CD8-positive, alpha-beta memory T cell (primary cell): ENCODE results near the gene MDM1. TPM values are rescaled to one million over a fixed set of nuclear protein-coding genes. Genes with fewer than 3 reads are reported as not detected.

Experiments used
- CTCF ChIA-PET: fragments of 350-600 bp; sonication (Branson Sonifier 250); formaldehyde crosslinking; loops from one replicate; lab custom pipeline; 2021; ENCODE audit warnings: antibody characterized with exemption; lab: Charles Lee
- POLR2A ChIA-PET: fragments of 350-600 bp; sonication (Branson Sonifier 250); formaldehyde crosslinking; loops from one replicate; lab custom pipeline; 2021; ENCODE audit warnings: antibody characterized with exemption; lab: Charles Lee
- DNase-seq, 5 donors: peaks; one replicate each; pipeline versions ENCODE4 v3.0.0 to v3.0.0-alpha.2; 2020 to 2022; ENCODE audit warnings: mixed read lengths in 1 of 5
- H3K27ac ChIP-seq: one replicate; pipeline ENCODE4 v1.7.0; 2013; ENCODE audit warnings: low read depth, mild to moderate bottlenecking, low read length, moderate library complexity
- H3K27me3 ChIP-seq: 2 replicates; pipeline ENCODE4 v1.7.0; 2013; ENCODE audit warnings: low read length, mild to moderate bottlenecking; ENCODE audit not compliant: insufficient read depth, poor library complexity, severe bottlenecking
- H3K36me3 ChIP-seq: 2 replicates; pipeline ENCODE4 v1.7.0; 2013; ENCODE audit warnings: mild to moderate bottlenecking, low read length, moderate library complexity; ENCODE audit not compliant: insufficient read depth
- H3K4me1 ChIP-seq: 2 replicates; pipeline ENCODE4 v1.7.0; 2013; ENCODE audit warnings: mild to moderate bottlenecking, low read length, moderate library complexity; ENCODE audit not compliant: insufficient read depth
- H3K4me3 ChIP-seq: 2 replicates; pipeline ENCODE4 v1.7.0; 2013; ENCODE audit warnings: mild to moderate bottlenecking, low read length
- H3K9me3 ChIP-seq: 2 replicates; pipeline ENCODE4 v1.7.0; 2013; ENCODE audit warnings: mild to moderate bottlenecking, low read length
- H3K27ac Mint-ChIP-seq, 8 donors: one replicate each; pipeline ENCODE4 v1.8.0; 2020 to 2021; ENCODE audit warnings: mixed read lengths in 8 of 8, mild to moderate bottlenecking in 6 of 8, inconsistent platforms in 3 of 8, moderate library complexity in 3 of 8
- H3K27me3 Mint-ChIP-seq, 2 donors: one replicate each; pipeline ENCODE4 v1.8.0; 2020 to 2021; ENCODE audit warnings: mixed read lengths in 2 of 2, mild to moderate bottlenecking in 1 of 2, moderate library complexity in 1 of 2
- H3K36me3 Mint-ChIP-seq, 3 donors: one replicate each; pipeline ENCODE4 v1.8.0; 2020 to 2021; ENCODE audit warnings: mixed read lengths in 3 of 3, inconsistent platforms in 1 of 3, mild to moderate bottlenecking in 1 of 3
- H3K4me1 Mint-ChIP-seq, 3 donors: one replicate each; pipeline ENCODE4 v1.8.0; 2020 to 2021; ENCODE audit warnings: mixed read lengths in 3 of 3, inconsistent platforms in 1 of 3, mild to moderate bottlenecking in 1 of 3
- H3K4me3 Mint-ChIP-seq, 7 donors: one replicate each; pipeline ENCODE4 v1.8.0; 2020 to 2021; ENCODE audit warnings: mixed read lengths in 7 of 7, mild to moderate bottlenecking in 6 of 7, moderate library complexity in 4 of 7, inconsistent platforms in 2 of 7
- H3K9me3 Mint-ChIP-seq, 5 donors: one replicate each; pipeline ENCODE4 v1.8.0; 2020 to 2022; ENCODE audit warnings: mixed read lengths in 5 of 5, mild to moderate bottlenecking in 3 of 5, moderate library complexity in 2 of 5, inconsistent platforms in 1 of 5
- polyA plus RNA-seq: library from polyadenylated mRNA; unstranded; fragments of 300-500 nt; fragmentation: Illumina TruSeq; gene quantifications from one replicate; pipeline ENCODE4 v1.2.3, GENCODE V29; 2021
- total RNA-seq, 2 experiments: library from RNA; stranded (reverse); gene quantifications; one replicate each; pipeline ENCODE4 v1.2.3, GENCODE V29; 2021

The MDM1 gene
- total and polyA plus RNA-seq, 3 experiments from 2014 or later, result 15.7 to 25.3 (median 23.6) TPM

GRCh38 chr12:68364328-68364727 is 32.2 kb upstream of the MDM1 start:
- ChIA-PET POLR2A (interaction anchor here (0.5 to 1.4 kb wide), 2 partner anchors 118 to 175 kb away, joined by 3 to 7 read pairs; no protein-coding TSS in a partner anchor), CTCF (interaction anchor here (1.2 to 1.9 kb wide), 3 partner anchors 128 to 249 kb away, joined by 3 to 7 read pairs (median 6); no protein-coding TSS in a partner anchor)
- Histone ChIP-seq H3K27ac (peak overlapping the region; percentile 76), H3K27me3 (no peaks in the 10 kb centered on the region), H3K4me3 (no peak overlapping the region), H3K9me3 (no peaks in the 10 kb centered on the region), H3K36me3 (no peaks in the 10 kb centered on the region), H3K4me1 (peaks cover 64% of the 10 kb centered on the region)
- H3K27me3 Mint-ChIP-seq, result no peaks in the 10 kb centered on the region
- H3K4me1 Mint-ChIP-seq, result peaks cover 68 to 74% (median 72%) of the 10 kb centered on the region in 3 donors
- H3K36me3 Mint-ChIP-seq, result no peaks in the 10 kb centered on the region
- peak overlapping the region; percentile 46 to 89 (median 81) for H3K4me3 Mint-ChIP-seq
- DNase-seq, result no peak
- H3K9me3 Mint-ChIP-seq, result no peaks in the 10 kb centered on the region
- H3K27ac Mint-ChIP-seq, result peak overlapping the region; percentile 88 to 99 (median 96)

GRCh38 chr12:68361953-68362352 is 29.8 kb upstream of the MDM1 start:
- Histone ChIP-seq H3K4me1 (peaks cover 48% of the 10 kb centered on the region), H3K27me3 (no peaks in the 10 kb centered on the region), H3K36me3 (no peaks in the 10 kb centered on the region), H3K4me3 (no peak overlapping the region), H3K9me3 (no peaks in the 10 kb centered on the region), H3K27ac (no peak overlapping the region)
- ChIA-PET POLR2A (no interaction called here), CTCF (interaction anchor here (1.6 kb wide), 1 partner anchor 217 kb away, joined by 3 read pairs; no protein-coding TSS in a partner anchor)
- H3K9me3 Mint-ChIP-seq, result no peaks in the 10 kb centered on the region
- peaks cover 56 to 59% (median 57%) of the 10 kb centered on the region in 3 donors for H3K4me1 Mint-ChIP-seq
- H3K4me3 Mint-ChIP-seq, result no peak overlapping the region
- H3K27me3 Mint-ChIP-seq, result no peaks in the 10 kb centered on the region
- DNase-seq, result no peak
- H3K36me3 Mint-ChIP-seq, result no peaks in the 10 kb centered on the region
- peak overlapping the region in 3 of 8 donors; percentile 27 to 45 (median 29) for H3K27ac Mint-ChIP-seq

GRCh38 chr12:68359674-68360073 is 27.5 kb upstream of the MDM1 start:
- H3K27ac ChIP-seq, result no peak overlapping the region
- H3K4me3 ChIP-seq, result no peak overlapping the region
- H3K36me3 ChIP-seq, result no peaks in the 10 kb centered on the region
- Mint-ChIP-seq H3K4me3 (no peak overlapping the region), H3K27ac (no peak overlapping the region), H3K36me3 (no peaks in the 10 kb centered on the region), H3K9me3 (no peaks in the 10 kb centered on the region), H3K4me1 (peaks cover 37 to 38% (median 37%) of the 10 kb centered on the region in 3 donors), H3K27me3 (no peaks in the 10 kb centered on the region)
- no peaks in the 10 kb centered on the region for H3K27me3 ChIP-seq
- ChIA-PET CTCF (interaction anchor here (0.6 to 2.1 kb wide), 15 partner anchors 9 to 387 kb away, joined by 3 to 8 read pairs (median 4); partner anchors contain the start of genes RAP1B and SLC35E3), POLR2A (interaction anchor here (1.3 kb wide), 1 partner anchor 179 kb away, joined by 3 read pairs; no protein-coding TSS in a partner anchor)
- peaks cover 29% of the 10 kb centered on the region for H3K4me1 ChIP-seq
- DNase-seq, result no peak
- no peaks in the 10 kb centered on the region for H3K9me3 ChIP-seq

- peak overlapping the region; percentile 2 to 92 (median 52) for H3K27ac Mint-ChIP-seq
- POLR2A ChIA-PET, result interaction anchor here (0.5 to 1.3 kb wide), 3 partner anchors 88 to 286 kb away, joined by 3 to 4 read pairs (median 3); no protein-coding TSS in a partner anchor
These were observed 26.6 kb upstream of the MDM1 start for GRCh38 chr12:68358532-68359485.

GRCh38 chr12:68356986-68357385 is 24.8 kb upstream of the MDM1 start:
- Mint-ChIP-seq H3K4me1 (peaks cover 12 to 15% (median 13%) of the 10 kb centered on the region in 3 donors), H3K4me3 (no peak overlapping the region), H3K27me3 (peaks cover 2 to 7% of the 10 kb centered on the region in 2 donors), H3K9me3 (no peaks in the 10 kb centered on the region), H3K36me3 (no peaks in the 10 kb centered on the region), H3K27ac (peak overlapping the region in 1 of 8 donors; percentile 43)
- H3K36me3 ChIP-seq, result no peaks in the 10 kb centered on the region
- no peak overlapping the region for H3K4me3 ChIP-seq
- H3K4me1 ChIP-seq, result peaks cover 8% of the 10 kb centered on the region
- DNase-seq, result no peak
- CTCF ChIA-PET, result interaction anchor here (2.1 kb wide), 1 partner anchor 15 kb away, joined by 6 read pairs; no protein-coding TSS in a partner anchor
- POLR2A ChIA-PET, result interaction anchor here (0.5 to 1.0 kb wide), 2 partner anchors 8 to 219 kb away, joined by 3 to 4 read pairs; no protein-coding TSS in a partner anchor
- H3K27me3 ChIP-seq, result no peaks in the 10 kb centered on the region
- H3K9me3 ChIP-seq, result no peaks in the 10 kb centered on the region
- H3K27ac ChIP-seq, result no peak overlapping the region

More at GRCh38 chr12:68358532-68359485, 26.6 kb upstream of the MDM1 start:
- Mint-ChIP-seq H3K4me3 (peak overlapping the region in 1 of 7 donors; percentile 1), H3K36me3 (no peaks in the 10 kb centered on the region), H3K27me3 (peaks cover 0 to 2% of the 10 kb centered on the region in 2 donors), H3K9me3 (no peaks in the 10 kb centered on the region), H3K4me1 (peaks cover 28 to 30% (median 28%) of the 10 kb centered on the region in 3 donors)
- Histone ChIP-seq H3K27ac (no peak overlapping the region), H3K36me3 (no peaks in the 10 kb centered on the region), H3K4me1 (peaks cover 21% of the 10 kb centered on the region), H3K9me3 (no peaks in the 10 kb centered on the region), H3K27me3 (no peaks in the 10 kb centered on the region), H3K4me3 (no peak overlapping the region)
- peak; percentile 23 to 74 (median 65) for DNase-seq
- CTCF ChIA-PET, result interaction anchor here (0.6 to 2.1 kb wide), 23 partner anchors 11 to 386 kb away, joined by 3 to 8 read pairs (median 3); partner anchors contain the start of genes RAP1B and SLC35E3

- peaks cover 5% of the 10 kb centered on the region for H3K4me1 ChIP-seq
- Mint-ChIP-seq H3K36me3 (no peaks in the 10 kb centered on the region), H3K27ac (no peak overlapping the region), H3K27me3 (peaks cover 2 to 7% of the 10 kb centered on the region in 2 donors), H3K4me1 (peaks cover 10 to 13% (median 11%) of the 10 kb centered on the region in 3 donors), H3K4me3 (no peak overlapping the region), H3K9me3 (no peaks in the 10 kb centered on the region)
- DNase-seq, result no peak
- H3K27ac ChIP-seq, result no peak overlapping the region
- POLR2A ChIA-PET, result interaction anchor here (0.6 to 1.0 kb wide), 2 partner anchors 9 to 459 kb away, joined by 3 to 6 read pairs; no protein-coding TSS in a partner anchor
- H3K27me3 ChIP-seq, result no peaks in the 10 kb centered on the region
- CTCF ChIA-PET, result no interaction called here
- no peak overlapping the region for H3K4me3 ChIP-seq
- H3K9me3 ChIP-seq, result no peaks in the 10 kb centered on the region
- no peaks in the 10 kb centered on the region for H3K36me3 ChIP-seq
These were observed 24.0 kb upstream of the MDM1 start for GRCh38 chr12:68356060-68356695.

- Histone ChIP-seq H3K4me3 (no peak overlapping the region), H3K27ac (no peak overlapping the region), H3K9me3 (no peaks in the 10 kb centered on the region), H3K36me3 (no peaks in the 10 kb centered on the region), H3K4me1 (peaks cover 5% of the 10 kb centered on the region), H3K27me3 (no peaks in the 10 kb centered on the region)
- no peak for DNase-seq
- H3K4me1 Mint-ChIP-seq, result peaks cover 10 to 13% (median 11%) of the 10 kb centered on the region in 3 donors
- no peaks in the 10 kb centered on the region for H3K9me3 Mint-ChIP-seq
- no peaks in the 10 kb centered on the region for H3K36me3 Mint-ChIP-seq
- ChIA-PET CTCF (no interaction called here), POLR2A (no interaction called here)
- H3K27me3 Mint-ChIP-seq, result peaks cover 2 to 7% of the 10 kb centered on the region in 2 donors
- H3K27ac Mint-ChIP-seq, result no peak overlapping the region
- no peak overlapping the region for H3K4me3 Mint-ChIP-seq
These were observed 22.9 kb upstream of the MDM1 start for GRCh38 chr12:68354977-68355541.
